OCI-LY7 (cell line): ENCODE measurements around the gene CFP. TPM values are rescaled to one million over a fixed set of nuclear protein-coding genes. Genes with fewer than 3 reads are reported as not detected.

Experiments used
- BruUV-seq: library from RNA; stranded (reverse); fragments of 400-500 nt; replicated peaks from 2 replicates; lab custom pipeline; 2021; lab: Mats Ljungman, UMichigan
- CTCF ChIA-PET: fragments of 300-600 bp; sonication (Branson Sonifier 250); formaldehyde crosslinking; loops from one replicate; lab custom pipeline; 2022; ENCODE audit warnings: antibody characterized with exemption; ENCODE audit not compliant: unreplicated experiment; lab: Charles Lee
- POLR2A ChIA-PET: fragments of 300-600 bp; sonication (Branson Sonifier 250); formaldehyde crosslinking; loops from one replicate; lab custom pipeline; 2022; ENCODE audit warnings: antibody characterized with exemption; lab: Charles Lee
- DNase-seq: peaks from one replicate; pipeline ENCODE4 v3.0.0-alpha.2; 2015; ENCODE audit warnings: low spot score
- H2AFZ ChIP-seq: fragments of 200-600 bp; sonication (generic), shearing (Covaris generic); 2 replicates; pipeline ENCODE4 v1.6.1; 2014; ENCODE audit warnings: mild to moderate bottlenecking, antibody characterized with exemption, low read length, moderate library complexity
- H3K27ac ChIP-seq: fragments of 200-600 bp; sonication (generic); 2 replicates; pipeline ENCODE4 v1.5.1; 2014; ENCODE audit warnings: mixed run types, low read depth, mild to moderate bottlenecking, moderate library complexity, low read length, inconsistent platforms; ENCODE audit not compliant: poor library complexity, severe bottlenecking
- H3K36me3 ChIP-seq: fragments of 200-600 bp; sonication (generic); 2 replicates; pipeline ENCODE4 v1.6.1; 2014; ENCODE audit warnings: mild to moderate bottlenecking, antibody characterized with exemption, low read length, moderate library complexity, mixed read lengths; ENCODE audit not compliant: insufficient read depth
- H3K4me1 ChIP-seq: fragments of 200-600 bp; sonication (generic); 2 replicates; pipeline ENCODE4 v1.5.1; 2014; ENCODE audit warnings: mild to moderate bottlenecking, low read length; ENCODE audit not compliant: insufficient read depth, poor library complexity, severe bottlenecking
- H3K4me2 ChIP-seq: fragments of 200-600 bp; sonication (generic); 2 replicates; pipeline ENCODE4 v1.6.1; 2014; ENCODE audit warnings: mild to moderate bottlenecking, low read length
- H3K4me3 ChIP-seq: fragments of 200-600 bp; sonication (generic); 2 replicates; pipeline ENCODE4 v1.5.1; 2014; ENCODE audit warnings: mild to moderate bottlenecking, low read depth, low read length; ENCODE audit not compliant: poor library complexity, severe bottlenecking
- H3K79me2 ChIP-seq: fragments of 200-600 bp; sonication (generic); 2 replicates; pipeline ENCODE4 v1.6.1; 2016; ENCODE audit warnings: low read depth, mild to moderate bottlenecking, low read length, moderate library complexity, mixed read lengths; ENCODE audit not compliant: insufficient read depth
- H3K9me2 ChIP-seq: fragments of 200-600 bp; sonication (generic); 2 replicates; pipeline ENCODE4 v1.6.1; 2016; ENCODE audit warnings: mild to moderate bottlenecking, low read length, mixed read lengths; ENCODE audit not compliant: insufficient read depth
- H3K9me3 ChIP-seq: fragments of 200-600 bp; sonication (generic); 2 replicates; pipeline ENCODE4 v1.6.1; 2014; ENCODE audit warnings: mild to moderate bottlenecking, mixed run types, low read length, mixed read lengths
- H4K20me1 ChIP-seq: fragments of 200-600 bp; sonication (generic); 2 replicates; pipeline ENCODE4 v1.6.1; 2014; ENCODE audit warnings: mild to moderate bottlenecking, antibody characterized with exemption, low read length, moderate library complexity, mixed read lengths; ENCODE audit not compliant: insufficient read depth
- EZH2phosphoT487 ChIP-seq: fragments of 200-600 bp; sonication (generic); IDR thresholded peaks from 2 replicates; pipeline ENCODE4 v1.6.1; 2018; ENCODE audit warnings: low read depth, borderline replicate concordance, mild to moderate bottlenecking, mixed run types, antibody characterized with exemption, low read length, moderate library complexity, mixed read lengths
- intact Hi-C: fragments of 100-400 bp; cut with micrococcal nuclease; formaldehyde crosslinking; loops from one replicate; pipeline ENCODE4 v1.10.0; 2022; ENCODE audit not compliant: unreplicated experiment
- total RNA-seq, 2 experiments: library from RNA; depleted of rRNA in 1 of 2; stranded (reverse); fragments of >200 nt in 1 of 2; shearing (Covaris generic) in 1 of 2; gene quantifications; 2 replicates each; pipeline ENCODE4 v1.2.3, GENCODE V29; 2014 to 2022
- TF ChIP-seq, protein P1 (sequence below): fragments of 200-600 bp; sonication (generic); conservative IDR thresholded peaks from 2 replicates; pipeline ENCODE4 v1.5.1; 2014; ENCODE audit warnings: mild to moderate bottlenecking, antibody characterized with exemption, low read length, moderate library complexity, mixed read lengths

Gene CFP
- total RNA-seq, 2 experiments from 2014 or later: 4.2 to 4.7 TPM

DNA sequence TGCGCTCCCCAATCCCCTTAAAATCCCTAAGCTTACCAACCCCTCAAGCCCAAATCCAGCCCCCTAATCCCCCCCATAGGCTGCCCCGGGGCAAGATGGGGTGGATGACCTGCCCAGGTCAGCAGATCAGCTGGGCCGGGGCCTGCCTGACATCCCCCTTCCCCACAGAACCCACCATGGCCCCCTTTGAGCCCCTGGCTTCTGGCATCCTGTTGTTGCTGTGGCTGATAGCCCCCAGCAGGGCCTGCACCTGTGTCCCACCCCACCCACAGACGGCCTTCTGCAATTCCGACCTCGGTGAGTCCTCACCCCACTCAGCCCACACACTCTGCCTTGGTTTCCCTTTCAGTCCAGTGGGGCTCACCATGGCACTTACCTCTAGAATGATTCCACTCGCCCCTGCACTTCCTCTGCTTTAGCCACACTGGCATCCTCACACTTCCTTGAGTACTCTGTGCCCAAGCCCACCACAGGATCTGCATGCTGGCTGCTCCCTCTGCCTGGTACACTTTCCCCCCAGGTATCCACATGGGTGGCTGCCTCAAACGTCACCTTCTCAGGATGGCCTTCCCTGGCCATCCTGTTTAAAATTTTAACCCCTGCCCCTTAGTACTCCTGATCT lies 46.4 kb downstream of the CFP start:
- no peaks in the 10 kb centered on the region for H3K9me2 ChIP-seq
- no peak overlapping the region for H3K4me2 ChIP-seq
- intact Hi-C loops: no loop called here
- ChIA-PET POLR2A (no interaction called here), CTCF (interaction anchor here (0.6 kb wide), 1 partner anchor 9 kb away, joined by 4 read pairs; no protein-coding TSS in a partner anchor)
- no peaks in the 10 kb centered on the region for H4K20me1 ChIP-seq
- H3K4me3 ChIP-seq: no peak overlapping the region
- H3K9me3 ChIP-seq: no peaks in the 10 kb centered on the region
- TF ChIP-seq, protein P1, sequence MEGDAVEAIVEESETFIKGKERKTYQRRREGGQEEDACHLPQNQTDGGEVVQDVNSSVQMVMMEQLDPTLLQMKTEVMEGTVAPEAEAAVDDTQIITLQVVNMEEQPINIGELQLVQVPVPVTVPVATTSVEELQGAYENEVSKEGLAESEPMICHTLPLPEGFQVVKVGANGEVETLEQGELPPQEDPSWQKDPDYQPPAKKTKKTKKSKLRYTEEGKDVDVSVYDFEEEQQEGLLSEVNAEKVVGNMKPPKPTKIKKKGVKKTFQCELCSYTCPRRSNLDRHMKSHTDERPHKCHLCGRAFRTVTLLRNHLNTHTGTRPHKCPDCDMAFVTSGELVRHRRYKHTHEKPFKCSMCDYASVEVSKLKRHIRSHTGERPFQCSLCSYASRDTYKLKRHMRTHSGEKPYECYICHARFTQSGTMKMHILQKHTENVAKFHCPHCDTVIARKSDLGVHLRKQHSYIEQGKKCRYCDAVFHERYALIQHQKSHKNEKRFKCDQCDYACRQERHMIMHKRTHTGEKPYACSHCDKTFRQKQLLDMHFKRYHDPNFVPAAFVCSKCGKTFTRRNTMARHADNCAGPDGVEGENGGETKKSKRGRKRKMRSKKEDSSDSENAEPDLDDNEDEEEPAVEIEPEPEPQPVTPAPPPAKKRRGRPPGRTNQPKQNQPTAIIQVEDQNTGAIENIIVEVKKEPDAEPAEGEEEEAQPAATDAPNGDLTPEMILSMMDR: no peak
- no peak for TF ChIP-seq EZH2phosphoT487
- no peak for DNase-seq
- no TSS peak for BruUV-seq
- H3K4me1 ChIP-seq: no peaks in the 10 kb centered on the region
- H3K79me2 ChIP-seq: no peaks in the 10 kb centered on the region
- no peak overlapping the region for H3K27ac ChIP-seq
- H3K36me3 ChIP-seq: no peaks in the 10 kb centered on the region
- no peak overlapping the region for H2AFZ ChIP-seq

DNA sequence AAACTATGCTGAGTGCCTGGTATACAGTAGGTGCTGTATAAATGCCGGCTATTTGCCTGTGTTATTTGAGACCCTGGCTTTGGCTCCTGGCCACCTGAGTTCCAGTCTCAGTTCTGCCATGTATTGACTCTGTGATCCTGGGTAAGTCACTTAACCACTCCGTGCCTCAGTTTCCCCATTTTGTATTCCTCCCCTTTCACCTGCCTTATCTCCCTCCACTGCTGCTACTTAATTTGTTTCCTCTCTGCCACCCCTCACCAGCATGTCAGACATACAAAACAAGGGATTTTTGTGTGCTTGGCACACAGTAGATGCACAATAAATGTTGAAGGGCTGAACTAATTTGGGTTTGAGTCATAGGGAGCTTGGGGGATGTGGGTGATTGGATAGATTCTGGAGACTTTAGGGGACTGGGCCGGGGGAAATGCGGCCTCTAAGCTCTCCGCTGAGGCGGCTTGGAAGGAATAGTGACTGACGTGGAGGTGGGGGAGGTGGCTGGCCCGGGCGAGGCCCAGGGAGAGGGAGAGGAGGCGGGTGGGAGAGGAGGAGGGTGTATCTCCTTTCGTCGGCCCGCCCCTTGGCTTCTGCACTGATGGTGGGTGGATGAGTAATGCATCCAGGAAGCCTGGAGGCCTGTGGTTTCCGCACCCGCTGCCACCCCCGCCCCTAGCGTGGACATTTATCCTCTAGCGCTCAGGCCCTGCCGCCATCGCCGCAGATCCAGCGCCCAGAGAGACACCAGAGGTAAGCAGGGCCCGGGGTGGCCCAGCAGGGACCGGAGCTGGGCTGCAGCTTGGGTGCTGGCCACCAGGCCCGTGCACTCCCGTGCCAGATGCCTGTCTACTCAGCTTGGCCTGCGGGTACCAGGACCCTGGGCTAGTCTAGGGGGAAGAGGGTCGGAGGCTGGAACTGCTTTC lies 47.7 kb downstream of the CFP start, which contains the start of gene TIMP1:
TSS of gene TIMP1 (plus strand) at position 706 of the 917 bp plus-strand sequence. CDS start 980 bp downstream, outside the sequence.
- Histone ChIP-seq H3K36me3 (no peaks in the 10 kb centered on the region), H3K9me2 (no peaks in the 10 kb centered on the region), H3K9me3 (no peaks in the 10 kb centered on the region), H3K4me2 (no peak within 1 kb of the TSS), H3K4me3 (no peak within 1 kb of the TSS), H3K79me2 (no peaks in the 10 kb centered on the region), H2AFZ (no peak within 1 kb of the TSS), H3K4me1 (no peaks in the 10 kb centered on the region), H4K20me1 (no peaks in the 10 kb centered on the region), H3K27ac (no peak within 1 kb of the TSS)
- TF ChIP-seq, protein P1: no peak
- no peak for TF ChIP-seq EZH2phosphoT487
- DNase-seq: no peak
- ChIA-PET CTCF (no interaction called here), POLR2A (interaction anchor here (0.6 kb wide), 1 partner anchor 152 kb away, joined by 3 read pairs; no protein-coding TSS in a partner anchor)
- intact Hi-C loops: no loop called here
- no TSS peak for BruUV-seq
